PFSK-1 (cell line): Measurements from ENCODE around the gene LINC01488.

Source experiments
- FOXP2 ChIP-seq: optimal IDR thresholded peaks from 2 replicates; pipeline ENCODE3; 2011; ENCODE audit warnings: borderline replicate concordance, control low read depth, inconsistent platforms; ENCODE audit not compliant: insufficient read depth; ENCODE audit errors: extremely low read length, extremely low read depth
- POLR2AphosphoS5 ChIP-seq: IDR thresholded peaks from 2 replicates; pipeline ENCODE4 v1.6.1; 2012; ENCODE audit warnings: low read depth, mild to moderate bottlenecking, control low read depth, low read length, moderate library complexity
- SIN3A ChIP-seq: IDR thresholded peaks from 2 replicates; pipeline ENCODE4 v1.6.1; 2012; ENCODE audit warnings: mild to moderate bottlenecking, low read length, moderate library complexity, borderline replicate concordance; ENCODE audit not compliant: insufficient read depth
- TF ChIP-seq, protein P1 (sequence below), 2 experiments: IDR thresholded peaks; 2 replicates each; pipeline versions ENCODE4 v1.6.1 to v1.8.0; 2011 to 2012; ENCODE audit warnings: low read depth in 2 of 2, low read length in 2 of 2, control low read depth in 1 of 2, inconsistent platforms in 1 of 2, mild to moderate bottlenecking in 1 of 2, moderate library complexity in 1 of 2; ENCODE audit not compliant: insufficient read depth in 1 of 2

DNA sequence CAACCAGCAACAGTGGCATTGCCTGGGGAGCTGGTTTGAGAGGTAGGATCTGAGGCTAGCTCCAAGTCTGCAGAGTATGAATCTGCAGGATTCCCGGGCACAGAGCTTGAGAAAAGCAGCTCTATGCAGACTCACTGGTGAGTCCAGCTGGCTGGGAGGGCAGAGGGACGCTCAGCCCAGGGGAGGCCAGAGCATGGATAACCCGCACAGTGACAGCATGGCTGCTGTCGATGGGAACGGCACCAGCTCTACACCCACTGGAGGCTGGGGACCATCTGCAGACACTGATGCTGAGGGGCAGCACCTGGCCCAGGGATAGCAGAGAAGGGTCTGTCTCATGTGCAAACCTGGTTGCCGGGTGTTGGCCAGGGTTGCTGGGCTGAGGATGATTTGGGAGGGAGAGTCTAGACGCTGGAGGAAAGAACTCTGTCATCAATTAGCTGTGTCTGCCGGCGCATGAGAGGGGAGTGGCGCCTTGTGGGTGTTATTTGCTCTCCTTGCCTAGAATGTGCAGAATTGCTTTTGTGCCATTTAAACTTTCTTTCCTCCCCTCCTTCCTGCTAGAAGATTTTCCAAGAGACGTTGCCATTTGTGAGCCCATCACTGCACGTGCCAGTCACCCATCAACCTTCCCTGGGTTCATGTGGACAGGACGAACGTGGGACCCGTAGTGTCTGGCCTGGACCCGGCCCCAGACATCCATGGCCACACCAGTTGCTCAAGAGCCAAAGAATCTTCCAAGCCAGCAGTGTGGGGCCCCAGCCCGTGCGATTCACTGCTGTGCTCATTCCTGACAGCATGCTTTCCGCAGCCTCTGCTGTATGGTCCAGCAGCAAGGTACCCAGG, 19.1 kb upstream of the LINC01488 start:
- TF ChIP-seq SIN3A (no peak), POLR2AphosphoS5 (no peak), FOXP2 (no peak)
- TF ChIP-seq, protein P1, sequence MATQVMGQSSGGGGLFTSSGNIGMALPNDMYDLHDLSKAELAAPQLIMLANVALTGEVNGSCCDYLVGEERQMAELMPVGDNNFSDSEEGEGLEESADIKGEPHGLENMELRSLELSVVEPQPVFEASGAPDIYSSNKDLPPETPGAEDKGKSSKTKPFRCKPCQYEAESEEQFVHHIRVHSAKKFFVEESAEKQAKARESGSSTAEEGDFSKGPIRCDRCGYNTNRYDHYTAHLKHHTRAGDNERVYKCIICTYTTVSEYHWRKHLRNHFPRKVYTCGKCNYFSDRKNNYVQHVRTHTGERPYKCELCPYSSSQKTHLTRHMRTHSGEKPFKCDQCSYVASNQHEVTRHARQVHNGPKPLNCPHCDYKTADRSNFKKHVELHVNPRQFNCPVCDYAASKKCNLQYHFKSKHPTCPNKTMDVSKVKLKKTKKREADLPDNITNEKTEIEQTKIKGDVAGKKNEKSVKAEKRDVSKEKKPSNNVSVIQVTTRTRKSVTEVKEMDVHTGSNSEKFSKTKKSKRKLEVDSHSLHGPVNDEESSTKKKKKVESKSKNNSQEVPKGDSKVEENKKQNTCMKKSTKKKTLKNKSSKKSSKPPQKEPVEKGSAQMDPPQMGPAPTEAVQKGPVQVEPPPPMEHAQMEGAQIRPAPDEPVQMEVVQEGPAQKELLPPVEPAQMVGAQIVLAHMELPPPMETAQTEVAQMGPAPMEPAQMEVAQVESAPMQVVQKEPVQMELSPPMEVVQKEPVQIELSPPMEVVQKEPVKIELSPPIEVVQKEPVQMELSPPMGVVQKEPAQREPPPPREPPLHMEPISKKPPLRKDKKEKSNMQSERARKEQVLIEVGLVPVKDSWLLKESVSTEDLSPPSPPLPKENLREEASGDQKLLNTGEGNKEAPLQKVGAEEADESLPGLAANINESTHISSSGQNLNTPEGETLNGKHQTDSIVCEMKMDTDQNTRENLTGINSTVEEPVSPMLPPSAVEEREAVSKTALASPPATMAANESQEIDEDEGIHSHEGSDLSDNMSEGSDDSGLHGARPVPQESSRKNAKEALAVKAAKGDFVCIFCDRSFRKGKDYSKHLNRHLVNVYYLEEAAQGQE (IDR thresholded peaks at IDR 0.05; ENCODE audit: insufficient read depth in 1 of 2, low read depth in 2 of 2, low read length in 2 of 2): no peak
